ENCODE results near the gene BMPER. TPM values are rescaled to one million over a fixed set of nuclear protein-coding genes. Genes with fewer than 3 reads are reported as not detected.

BMPER gene
- total RNA-seq, 2 donors from 2014 or later = 0.31 TPM; not detected in 1

GRCh38 chr7:33882040-33882837 lies 23.1 kb upstream of the BMPER start:
- no peak for DNase-seq (ENCODE audit: low spot score)
- H3K9me3 Mint-ChIP-seq = no peaks in the 10 kb centered on the region
- ATAC-seq = no peak
- H3K27me3 Mint-ChIP-seq = peaks cover 10 to 24% of the 10 kb centered on the region in 2 donors
- H3K36me3 Mint-ChIP-seq = no peaks in the 10 kb centered on the region
- no peak overlapping the region for H3K4me3 Mint-ChIP-seq
- no peak overlapping the region for H3K27ac Mint-ChIP-seq
- H3K4me1 Mint-ChIP-seq (ENCODE audit: low read depth in 2 of 2) = peaks cover 3 to 5% of the 10 kb centered on the region in 2 donors

GRCh38 chr7:33882950-33883670 lies 22.2 kb upstream of the BMPER start:
- H3K27me3 Mint-ChIP-seq = peaks cover 10 to 28% of the 10 kb centered on the region in 2 donors
- ATAC-seq (no peak), DNase-seq (ENCODE audit: low spot score) (no peak)
- H3K4me1 Mint-ChIP-seq (ENCODE audit: low read depth in 2 of 2) = peaks cover 3 to 5% of the 10 kb centered on the region in 2 donors
- no peak overlapping the region for H3K27ac Mint-ChIP-seq
- H3K36me3 Mint-ChIP-seq = no peaks in the 10 kb centered on the region
- H3K9me3 Mint-ChIP-seq = no peaks in the 10 kb centered on the region
- no peak overlapping the region for H3K4me3 Mint-ChIP-seq

- Mint-ChIP-seq H3K27ac (no peak overlapping the region), H3K9me3 (no peaks in the 10 kb centered on the region), H3K4me3 (no peak overlapping the region), H3K27me3 (peaks cover 10 to 33% of the 10 kb centered on the region in 2 donors), H3K36me3 (no peaks in the 10 kb centered on the region), H3K4me1 (ENCODE audit: low read depth in 2 of 2) (peaks cover 3 to 5% of the 10 kb centered on the region in 2 donors)
- DNase-seq (ENCODE audit: low spot score) (no peak), ATAC-seq (no peak)
Measured at GRCh38 chr7:33883671-33883965, 21.7 kb upstream of the BMPER start.

- ATAC-seq = no peak
- Mint-ChIP-seq H3K27ac (no peak overlapping the region), H3K4me1 (ENCODE audit: low read depth in 2 of 2) (peaks cover 3 to 5% of the 10 kb centered on the region in 2 donors)
Measured at GRCh38 chr7:33885290-33886148, 19.8 kb upstream of the BMPER start.

GRCh38 chr7:33886149-33886623 lies 19.2 kb upstream of the BMPER start:
- no peaks in the 10 kb centered on the region for H3K36me3 Mint-ChIP-seq
- no peak for DNase-seq (ENCODE audit: low spot score)
- H3K27me3 Mint-ChIP-seq = peaks cover 10 to 33% of the 10 kb centered on the region in 2 donors
- peaks cover 3 to 5% of the 10 kb centered on the region in 2 donors for H3K4me1 Mint-ChIP-seq (ENCODE audit: low read depth in 2 of 2)
- no peak for ATAC-seq
- H3K4me3 Mint-ChIP-seq = no peak overlapping the region
- no peaks in the 10 kb centered on the region for H3K9me3 Mint-ChIP-seq
- H3K27ac Mint-ChIP-seq = no peak overlapping the region

More at GRCh38 chr7:33885290-33886148, 19.8 kb upstream of the BMPER start:
- H3K36me3 Mint-ChIP-seq = no peaks in the 10 kb centered on the region
- peaks cover 12 to 40% of the 10 kb centered on the region in 2 donors for H3K27me3 Mint-ChIP-seq
- H3K9me3 Mint-ChIP-seq = no peaks in the 10 kb centered on the region
- no peak for DNase-seq (ENCODE audit: low spot score)
- no peak overlapping the region for H3K4me3 Mint-ChIP-seq

- Mint-ChIP-seq H3K27me3 (peaks cover 12 to 34% of the 10 kb centered on the region in 2 donors), H3K4me3 (no peak overlapping the region), H3K36me3 (no peaks in the 10 kb centered on the region), H3K27ac (no peak overlapping the region), H3K4me1 (ENCODE audit: low read depth in 2 of 2) (peaks cover 3 to 5% of the 10 kb centered on the region in 2 donors), H3K9me3 (no peaks in the 10 kb centered on the region)
- no peak for ATAC-seq
- DNase-seq (ENCODE audit: low spot score) = no peak
Measured at GRCh38 chr7:33887266-33887975, 17.9 kb upstream of the BMPER start.

- Mint-ChIP-seq H3K4me3 (no peak overlapping the region), H3K9me3 (no peaks in the 10 kb centered on the region)
- ATAC-seq = no peak
Measured at GRCh38 chr7:33888166-33888565, 17.2 kb upstream of the BMPER start.

GRCh38 chr7:33892945-33893344 lies 12.4 kb upstream of the BMPER start:
- no peak overlapping the region for H3K4me3 Mint-ChIP-seq
- H3K27me3 Mint-ChIP-seq = peaks cover 21 to 51% of the 10 kb centered on the region in 2 donors
- no peaks in the 10 kb centered on the region for H3K9me3 Mint-ChIP-seq
- H3K27ac Mint-ChIP-seq = no peak overlapping the region
- peaks cover 9 to 13% of the 10 kb centered on the region in 2 donors for H3K4me1 Mint-ChIP-seq (ENCODE audit: low read depth in 2 of 2)
- ATAC-seq = no peak
- no peaks in the 10 kb centered on the region for H3K36me3 Mint-ChIP-seq
- DNase-seq (ENCODE audit: low spot score) = no peak

More at GRCh38 chr7:33888166-33888565, 17.2 kb upstream of the BMPER start:
- no peaks in the 10 kb centered on the region for H3K36me3 Mint-ChIP-seq
- H3K27ac Mint-ChIP-seq = no peak overlapping the region
- peaks cover 3 to 5% of the 10 kb centered on the region in 2 donors for H3K4me1 Mint-ChIP-seq (ENCODE audit: low read depth in 2 of 2)
- peaks cover 19 to 41% of the 10 kb centered on the region in 2 donors for H3K27me3 Mint-ChIP-seq
- DNase-seq (ENCODE audit: low spot score) = no peak

GRCh38 chr7:33893377-33893776 lies 12.0 kb upstream of the BMPER start:
- H3K27me3 Mint-ChIP-seq = peaks cover 24 to 47% of the 10 kb centered on the region in 2 donors
- H3K36me3 Mint-ChIP-seq = no peaks in the 10 kb centered on the region
- H3K27ac Mint-ChIP-seq = no peak overlapping the region
- H3K4me1 Mint-ChIP-seq (ENCODE audit: low read depth in 2 of 2) = peaks cover 9 to 13% of the 10 kb centered on the region in 2 donors
- no peaks in the 10 kb centered on the region for H3K9me3 Mint-ChIP-seq
- ATAC-seq (no peak), DNase-seq (ENCODE audit: low spot score) (no peak)
- no peak overlapping the region for H3K4me3 Mint-ChIP-seq

GRCh38 chr7:33895025-33895804 lies 10.1 kb upstream of the BMPER start:
- Mint-ChIP-seq H3K4me1 (ENCODE audit: low read depth in 2 of 2) (peaks cover 9 to 13% of the 10 kb centered on the region in 2 donors), H3K36me3 (no peaks in the 10 kb centered on the region), H3K4me3 (peak overlapping the region; percentile 73), H3K27ac (no peak overlapping the region), H3K9me3 (no peaks in the 10 kb centered on the region), H3K27me3 (peaks cover 30 to 45% of the 10 kb centered on the region in 2 donors)
- DNase-seq (ENCODE audit: low spot score) = peak; percentile 80
- ATAC-seq = peak; percentile 90 to 93

GRCh38 chr7:33900501-33900900 lies 4.8 kb upstream of the BMPER start:
- DNase-seq (ENCODE audit: low spot score) = no peak
- no peak for ATAC-seq
- H3K4me1 Mint-ChIP-seq (ENCODE audit: low read depth in 2 of 2) = peaks cover 9 to 12% of the 10 kb centered on the region in 2 donors
- no peak overlapping the region for H3K27ac Mint-ChIP-seq
- peaks cover 35 to 49% of the 10 kb centered on the region in 2 donors for H3K27me3 Mint-ChIP-seq
- no peaks in the 10 kb centered on the region for H3K9me3 Mint-ChIP-seq
- no peaks in the 10 kb centered on the region for H3K36me3 Mint-ChIP-seq
- H3K4me3 Mint-ChIP-seq = no peak overlapping the region

- H3K9me3 Mint-ChIP-seq = no peaks in the 10 kb centered on the region
- H3K27me3 Mint-ChIP-seq = peaks cover 38 to 54% of the 10 kb centered on the region in 2 donors
- ATAC-seq = no peak
Measured at GRCh38 chr7:33901199-33901598, 4.1 kb upstream of the BMPER start.

More at GRCh38 chr7:33901199-33901598, 4.1 kb upstream of the BMPER start:
- H3K36me3 Mint-ChIP-seq = no peaks in the 10 kb centered on the region
- no peak for DNase-seq (ENCODE audit: low spot score)
- H3K4me1 Mint-ChIP-seq (ENCODE audit: low read depth in 2 of 2) = peaks cover 6% of the 10 kb centered on the region in 2 donors
- no peak overlapping the region for H3K27ac Mint-ChIP-seq
- no peak overlapping the region for H3K4me3 Mint-ChIP-seq

All from natural killer cell treated with Interleukin-12 subunit alpha and Interleukin-12 subunit beta and Interleukin-15 and Interleukin-18, amount 100 ng/mL, for 72 hours (primary cell).